NB4 (cell line): ENCODE measurements around the gene DARS1.

Experiments used
- DNase-seq: peaks from one replicate; pipeline ENCODE4 v3.0.0; 2010; ENCODE audit warnings: low read depth
- H3K4me3 ChIP-seq: one replicate; pipeline ENCODE4 v1.5.1; 2011; ENCODE audit warnings: mild to moderate bottlenecking, low read depth, low read length, moderate library complexity
- CTCF ChIP-seq: IDR thresholded peaks from one replicate; pipeline ENCODE4 v1.5.1; 2012; ENCODE audit warnings: low read depth, low read length
- MAX ChIP-seq: IDR thresholded peaks from 2 replicates; pipeline ENCODE4 v1.6.1; 2011; ENCODE audit warnings: low read depth, low read length
- MYC ChIP-seq: IDR thresholded peaks from 2 replicates; pipeline ENCODE4 v1.6.1; 2011; ENCODE audit warnings: low read depth, low read length
- POLR2A ChIP-seq: IDR thresholded peaks from 2 replicates; pipeline ENCODE4 v1.6.1; 2011; ENCODE audit warnings: mild to moderate bottlenecking; ENCODE audit not compliant: insufficient read length; ENCODE audit errors: extremely low read depth

DARS1 gene

DNA sequence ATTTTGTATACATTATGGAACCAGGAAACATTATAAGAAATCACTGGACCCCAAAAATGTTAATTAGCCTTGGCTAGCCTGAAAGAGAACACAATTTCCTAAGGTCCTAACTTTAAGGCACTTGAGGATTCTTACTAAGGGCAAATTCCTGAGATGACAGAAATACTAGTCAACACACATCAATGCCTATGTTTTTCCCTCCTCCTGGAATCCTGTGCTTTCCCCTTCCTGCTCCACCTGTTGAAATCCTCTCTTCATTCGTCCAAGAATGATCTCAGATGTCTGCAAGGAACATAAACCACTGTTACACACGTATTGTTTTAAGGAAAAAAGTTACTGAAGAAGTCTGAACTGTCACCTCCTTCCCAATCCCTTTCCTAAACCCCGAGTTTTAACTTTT lies 21.2 kb upstream of the DARS1 start:
- TF ChIP-seq MAX = no peak
- no peak for TF ChIP-seq MYC
- no peak for DNase-seq

DNA sequence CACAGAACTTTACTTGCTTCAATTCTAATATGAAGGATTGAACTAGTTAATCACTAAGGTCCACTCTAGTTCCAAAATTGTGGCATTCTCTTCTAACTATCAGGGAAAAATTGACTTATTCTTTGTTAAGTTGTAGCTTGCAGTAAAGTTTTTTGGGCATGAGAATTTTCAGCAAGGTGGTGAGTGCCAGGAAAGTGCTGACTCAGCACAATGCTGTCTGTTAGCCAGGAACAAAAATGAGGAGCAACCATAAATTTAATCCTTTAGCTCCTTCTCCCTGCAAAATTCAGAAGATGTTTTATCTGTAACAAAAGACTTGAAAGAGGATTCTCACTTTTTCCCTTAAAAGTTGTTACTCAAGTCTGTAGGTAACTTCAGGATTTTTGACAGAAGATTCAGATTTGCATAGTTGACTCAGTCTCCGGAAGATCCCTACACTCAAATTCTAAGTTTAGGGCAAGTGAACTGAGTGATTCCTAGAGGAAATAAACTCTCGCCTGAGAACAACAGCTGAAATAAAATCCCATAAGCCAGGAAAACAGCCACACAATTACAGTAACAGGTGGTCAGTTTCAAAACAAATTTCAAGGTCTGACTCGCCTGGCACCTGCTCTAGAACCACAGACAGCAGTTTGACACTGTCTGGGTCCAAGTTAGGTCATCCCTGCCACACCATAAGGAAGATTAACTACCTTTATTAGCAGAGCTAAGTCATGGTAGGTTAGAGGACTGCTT lies 20.2 kb upstream of the DARS1 start:
- H3K4me3 ChIP-seq = no peak overlapping the region
- no peak for DNase-seq
- TF ChIP-seq CTCF (no peak), MAX (no peak), POLR2A (no peak), MYC (no peak)

More for the DNA sequence above, 21.2 kb upstream of the DARS1 start:
- H3K4me3 ChIP-seq = no peak overlapping the region

GRCh38 chr2:136004965-136005364 lies 19.5 kb upstream of the DARS1 start:
- TF ChIP-seq CTCF = no peak
- TF ChIP-seq POLR2A = no peak
- TF ChIP-seq MYC = no peak
- no peak for TF ChIP-seq MAX
- DNase-seq = no peak
- no peak overlapping the region for H3K4me3 ChIP-seq

- DNase-seq = no peak
- TF ChIP-seq POLR2A = no peak
- TF ChIP-seq MAX = no peak
- no peak for TF ChIP-seq MYC
- TF ChIP-seq CTCF = no peak
- no peak overlapping the region for H3K4me3 ChIP-seq
These were observed 15.7 kb upstream of the DARS1 start for GRCh38 chr2:136001131-136001530.

DNA sequence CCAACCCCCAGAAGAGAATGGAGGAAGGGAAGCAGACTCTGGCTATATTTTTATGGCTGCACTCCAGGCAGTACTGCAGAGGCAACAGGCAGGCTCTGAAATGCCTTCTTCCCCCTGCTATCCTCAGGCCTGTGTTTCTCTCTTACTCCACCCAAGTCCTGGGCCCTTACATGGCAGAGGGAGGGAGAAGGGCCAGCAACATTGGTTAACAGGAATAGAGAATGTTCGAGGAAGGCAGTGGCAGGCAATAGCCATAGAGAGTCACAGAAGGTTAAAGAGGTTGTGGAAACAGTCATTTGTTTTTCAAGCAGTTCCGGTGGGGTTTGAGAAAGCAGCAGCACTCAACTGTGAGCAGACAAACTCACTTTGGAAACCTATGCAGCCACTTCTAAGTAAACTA lies 15.1 kb upstream of the DARS1 start:
- TF ChIP-seq MYC (no peak), POLR2A (no peak), MAX (no peak), CTCF (no peak)
- DNase-seq = no peak
- no peak overlapping the region for H3K4me3 ChIP-seq

DNA sequence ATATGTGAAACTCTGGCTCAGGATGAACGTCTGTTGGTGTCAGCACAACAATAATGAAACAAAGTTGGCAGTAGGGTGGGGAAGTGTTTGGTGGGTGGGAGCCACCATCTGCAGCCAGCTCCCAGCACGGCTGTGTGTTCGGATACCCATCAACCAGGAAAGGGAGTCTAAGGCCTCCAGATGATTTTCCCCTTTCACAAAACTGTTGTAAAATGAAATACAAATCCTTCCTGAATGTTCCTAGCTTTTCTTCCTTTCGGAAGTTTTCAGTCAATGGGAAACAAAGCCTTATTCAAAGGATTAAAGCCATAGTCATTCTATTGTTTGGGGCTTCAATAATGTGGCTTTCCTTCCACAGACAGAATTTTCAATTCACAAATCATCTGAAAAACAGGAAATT lies 14.5 kb upstream of the DARS1 start:
- no peak for DNase-seq
- TF ChIP-seq MYC (no peak), MAX (no peak), CTCF (no peak), POLR2A (no peak)
- no peak overlapping the region for H3K4me3 ChIP-seq
